UCSD-AML1 (cell line): Measurements from ENCODE around the gene ZNF57.
A peak's percentile ranks its signal among the peaks of the same experiment; 100 is the strongest.

ENCODE experiments used
- DNase-seq: peaks from one replicate; lab custom pipeline; 2025; ENCODE audit not compliant: unreplicated experiment; lab: John Stamatoyannopoulos, UW

Gene ZNF57

GRCh38 chr19:2900296-2901252 is at the start of gene ZNF57:
Gene ZNF57 (plus strand): TSS chr19:2900928. CDS start chr19:2901046, 118 bp downstream.
- peak; percentile 99 for DNase-seq

DNA sequence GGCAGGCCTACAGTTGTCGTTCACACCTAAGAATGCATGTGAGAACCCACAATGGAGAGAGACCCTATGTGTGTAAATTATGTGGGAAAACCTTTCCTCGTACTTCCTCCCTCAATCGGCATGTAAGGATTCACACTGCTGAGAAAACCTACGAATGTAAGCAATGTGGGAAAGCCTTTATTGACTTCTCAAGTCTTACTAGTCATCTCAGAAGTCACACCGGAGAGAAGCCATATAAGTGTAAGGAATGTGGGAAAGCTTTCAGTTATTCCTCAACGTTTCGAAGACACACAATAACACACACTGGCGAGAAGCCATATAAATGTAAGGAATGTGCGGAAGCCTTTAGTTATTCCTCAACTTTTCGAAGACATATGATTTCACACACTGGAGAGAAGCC is 48.1 kb upstream of the ZNF57 start:
- DNase-seq = no peak

DNA sequence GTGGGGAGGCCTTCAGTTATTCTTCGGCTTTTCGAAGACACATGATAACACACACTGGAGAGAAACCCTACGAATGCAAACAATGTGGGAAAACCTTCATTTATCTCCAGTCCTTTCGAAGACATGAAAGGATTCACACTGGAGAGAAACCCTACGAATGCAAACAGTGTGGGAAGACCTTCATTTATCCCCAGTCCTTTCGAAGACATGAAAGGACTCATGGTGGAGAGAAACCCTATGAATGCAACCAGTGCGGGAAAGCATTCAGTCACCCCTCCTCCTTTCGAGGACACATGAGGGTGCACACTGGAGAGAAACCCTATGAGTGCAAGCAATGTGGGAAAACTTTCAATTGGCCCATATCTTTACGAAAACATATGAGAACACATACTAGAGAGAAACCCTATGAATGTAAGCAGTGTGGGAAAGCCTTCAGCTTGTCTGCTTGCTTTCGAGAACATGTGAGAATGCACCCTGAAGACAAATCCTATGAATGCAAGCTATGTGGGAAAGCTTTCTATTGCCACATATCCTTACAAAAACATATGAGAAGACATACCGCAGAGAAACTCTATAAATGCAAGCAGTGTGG is 47.6 kb upstream of the ZNF57 start:
- DNase-seq = no peak

DNA sequence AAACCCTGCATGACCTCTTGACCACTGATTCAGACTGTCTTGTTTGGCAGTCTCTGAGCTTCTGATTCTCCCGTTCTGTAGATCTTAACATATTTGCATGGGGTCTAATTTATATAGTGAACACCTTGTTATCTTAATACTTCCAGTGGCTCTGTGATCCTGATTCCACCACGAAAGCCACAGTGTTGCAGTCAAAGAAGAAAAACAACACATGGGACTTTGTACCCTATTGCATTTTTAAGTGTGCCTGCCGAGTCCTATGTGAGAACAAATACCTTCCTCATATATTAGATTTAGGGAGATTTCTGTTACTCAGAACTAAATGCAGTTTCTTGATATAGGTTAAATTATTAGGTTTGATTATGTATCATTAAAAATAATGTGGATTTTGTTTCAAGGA is 45.9 kb upstream of the ZNF57 start:
- no peak for DNase-seq

- no peak for DNase-seq
Measured at GRCh38 chr19:2856457-2857050, 44.2 kb upstream of the ZNF57 start.

DNA sequence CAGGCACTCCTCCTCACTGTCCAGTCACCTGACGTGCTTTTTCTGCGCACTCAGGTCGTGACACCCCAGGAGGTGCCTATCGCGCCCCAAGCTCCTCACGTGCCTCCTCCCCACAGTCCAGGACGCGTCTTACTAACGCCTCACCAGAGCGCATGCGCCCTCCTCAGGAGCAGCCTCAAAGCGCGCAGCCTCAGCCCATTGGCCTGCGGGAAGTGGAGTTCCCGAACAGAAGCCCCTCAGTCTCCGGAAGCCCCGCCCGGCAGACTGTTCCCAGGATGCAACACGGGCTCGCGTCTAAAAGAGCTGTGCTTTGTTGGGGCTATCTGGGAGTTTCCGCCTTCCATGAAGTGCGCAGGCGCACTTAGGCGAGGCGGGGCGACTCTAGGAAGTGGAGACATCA is 41.9 kb upstream of the ZNF57 start:
- no peak for DNase-seq

DNA sequence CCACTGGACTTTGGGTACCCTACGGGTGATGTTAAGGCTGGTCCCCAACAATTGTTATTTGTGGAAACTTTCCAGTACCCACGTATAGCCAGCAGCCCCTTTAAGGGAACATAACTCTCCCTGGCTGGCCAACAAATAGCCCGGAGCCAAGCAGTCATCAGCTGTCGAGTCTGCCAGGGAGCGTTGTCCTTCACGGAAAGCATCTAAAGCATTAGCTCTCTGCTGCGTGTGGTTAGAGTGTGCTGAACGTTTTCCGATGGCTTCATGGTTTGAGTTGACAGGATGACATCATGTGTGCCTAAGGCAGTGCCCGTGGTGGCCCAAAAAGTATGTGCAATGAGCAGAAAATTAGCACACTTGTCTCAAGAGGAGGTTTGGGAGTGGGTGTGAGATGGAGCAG is 36.9 kb upstream of the ZNF57 start:
- DNase-seq = no peak

GRCh38 chr19:2865334-2866100 is 35.2 kb upstream of the ZNF57 start:
- no peak for DNase-seq

- DNase-seq = no peak
Measured at GRCh38 chr19:2866495-2867024, 34.2 kb upstream of the ZNF57 start.

DNA sequence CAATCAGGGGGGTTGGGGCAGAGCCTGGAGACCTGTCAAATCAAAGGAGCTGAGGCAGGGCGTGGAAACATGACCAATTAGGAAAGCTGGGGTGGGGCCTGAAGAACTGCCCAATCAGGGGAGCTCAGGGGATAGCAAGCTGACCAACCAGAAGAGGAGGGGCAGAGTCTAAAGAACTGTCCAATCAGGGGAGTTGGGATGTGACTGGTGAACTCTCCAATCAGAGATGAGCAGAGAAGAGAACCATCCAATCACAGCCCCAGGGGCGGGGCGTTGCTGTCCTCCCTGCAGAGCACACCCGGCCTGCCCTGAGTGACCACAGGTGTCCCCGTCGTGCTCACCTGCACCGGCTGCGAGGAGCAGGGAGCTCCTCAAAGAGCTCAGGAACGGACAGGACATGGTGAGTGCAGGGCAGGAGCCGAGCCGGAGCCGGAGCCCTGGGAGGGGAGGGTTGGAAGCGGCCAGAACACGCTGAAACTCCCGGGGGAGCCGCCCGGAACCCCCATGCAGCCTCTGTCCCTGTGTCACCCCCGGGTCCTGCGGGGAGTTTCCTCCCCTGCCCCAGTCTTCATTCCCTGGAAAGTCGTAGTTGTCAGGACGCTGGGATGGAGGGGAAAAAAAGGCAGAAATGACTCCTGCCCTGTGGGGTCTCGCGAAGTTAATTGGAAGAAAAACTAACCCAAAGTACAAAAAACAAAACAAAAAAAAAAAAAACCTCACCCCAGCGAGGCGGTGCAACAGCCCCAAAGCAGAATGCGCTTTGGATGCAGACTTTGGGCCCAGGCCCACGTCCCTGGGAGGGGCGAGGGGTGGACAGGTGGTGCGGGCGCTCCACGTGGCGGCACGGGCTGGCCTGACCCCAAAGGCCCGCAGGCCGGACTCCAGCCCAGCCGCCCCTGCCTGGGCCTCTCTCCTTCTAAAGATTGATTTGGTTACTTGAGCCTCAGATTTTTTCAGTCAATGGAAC is 33.4 kb upstream of the ZNF57 start, which contains the start of gene ZNF556:
TSS of gene ZNF556 (plus strand) at position 311 of the 967 bp plus-strand sequence. CDS start at position 398, 87 bp downstream.
- DNase-seq = no peak

DNA sequence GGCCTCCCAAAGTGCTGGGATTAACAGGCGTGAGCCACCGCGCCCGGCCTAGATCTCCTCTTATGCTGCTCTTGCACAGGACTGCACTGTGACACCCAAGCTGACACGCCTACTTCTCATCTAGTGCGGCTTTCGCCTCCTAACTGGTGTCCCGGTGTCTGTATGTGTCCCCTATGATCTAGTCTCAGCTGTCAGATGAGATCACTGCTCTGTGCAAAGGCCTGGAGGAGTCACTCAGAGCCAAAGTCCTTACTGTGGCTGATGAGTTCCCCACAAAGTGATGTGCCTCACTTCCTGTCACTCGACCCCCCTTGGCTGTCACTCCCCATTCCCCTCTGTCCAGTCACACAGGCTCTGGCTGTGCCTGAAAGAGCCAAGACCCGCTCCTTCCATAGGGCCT is 31.1 kb upstream of the ZNF57 start:
- no peak for DNase-seq

DNA sequence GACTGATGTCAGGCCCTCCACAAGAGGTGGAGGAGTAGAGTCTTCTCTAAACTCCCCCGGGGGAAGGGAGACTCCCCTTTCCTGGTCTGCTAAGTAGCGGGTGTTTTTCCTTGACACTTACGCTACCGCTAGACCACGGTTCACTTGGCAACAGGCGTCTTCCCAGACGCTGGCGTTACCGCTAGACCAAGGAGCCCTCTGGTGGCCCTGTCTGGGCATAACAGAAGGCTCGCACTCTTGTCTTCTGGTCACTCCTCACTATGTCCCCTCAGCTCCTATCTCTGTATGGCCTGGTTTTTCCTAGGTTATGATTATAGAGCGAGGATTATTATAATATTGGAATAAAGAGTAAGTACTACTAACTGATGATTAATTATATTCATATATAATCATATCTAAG is 28.6 kb upstream of the ZNF57 start:
- DNase-seq = peak; percentile 24

DNA sequence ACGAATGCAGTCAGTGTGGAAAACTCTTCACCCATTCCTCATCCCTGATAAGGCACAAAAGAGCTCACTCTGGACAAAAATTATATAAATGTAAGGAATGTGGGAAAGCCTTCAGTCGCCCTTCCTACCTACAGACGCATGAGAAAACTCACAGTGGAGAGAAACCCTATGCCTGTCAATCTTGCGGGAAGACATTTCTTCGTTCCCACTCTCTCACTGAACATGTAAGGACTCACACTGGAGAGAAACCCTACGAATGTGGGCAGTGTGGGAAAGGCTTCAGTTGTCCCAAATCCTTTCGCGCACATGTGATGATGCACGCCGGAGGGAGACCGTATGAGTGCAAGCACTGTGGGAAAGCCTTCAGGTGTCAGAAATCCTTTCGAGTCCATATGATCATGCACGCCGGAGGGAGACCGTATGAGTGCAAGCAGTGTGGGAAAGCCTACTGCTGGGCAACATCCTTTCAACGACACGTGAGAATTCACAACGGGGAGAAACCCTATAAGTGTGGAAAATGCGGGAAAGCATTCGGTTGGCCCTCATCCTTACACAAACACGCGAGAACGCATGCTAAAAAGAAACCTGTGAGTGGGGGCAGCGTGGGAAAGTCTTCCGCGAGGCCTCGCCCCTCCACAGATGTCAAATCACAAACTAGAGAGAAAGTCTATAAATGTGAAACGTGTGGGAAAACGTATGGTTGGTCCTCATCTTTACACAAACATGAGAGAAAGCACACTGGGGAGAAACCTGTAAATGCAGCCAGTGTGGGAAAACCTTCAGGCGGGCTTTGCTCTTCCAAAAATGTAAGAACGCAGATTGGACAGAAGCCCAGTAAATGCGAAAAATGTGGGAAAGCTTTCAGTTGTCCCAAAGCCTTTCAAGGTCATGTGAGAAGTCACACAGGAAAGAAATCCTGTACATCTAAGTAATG is 23.1 kb upstream of the ZNF57 start:
- DNase-seq = no peak

GRCh38 chr19:2883686-2884439 is 16.9 kb upstream of the ZNF57 start:
- DNase-seq = no peak

- DNase-seq = no peak
Measured at GRCh38 chr19:2885736-2886135, 15.0 kb upstream of the ZNF57 start.

GRCh38 chr19:2887391-2887914 is 13.3 kb upstream of the ZNF57 start:
- peak; percentile 56 for DNase-seq

DNA sequence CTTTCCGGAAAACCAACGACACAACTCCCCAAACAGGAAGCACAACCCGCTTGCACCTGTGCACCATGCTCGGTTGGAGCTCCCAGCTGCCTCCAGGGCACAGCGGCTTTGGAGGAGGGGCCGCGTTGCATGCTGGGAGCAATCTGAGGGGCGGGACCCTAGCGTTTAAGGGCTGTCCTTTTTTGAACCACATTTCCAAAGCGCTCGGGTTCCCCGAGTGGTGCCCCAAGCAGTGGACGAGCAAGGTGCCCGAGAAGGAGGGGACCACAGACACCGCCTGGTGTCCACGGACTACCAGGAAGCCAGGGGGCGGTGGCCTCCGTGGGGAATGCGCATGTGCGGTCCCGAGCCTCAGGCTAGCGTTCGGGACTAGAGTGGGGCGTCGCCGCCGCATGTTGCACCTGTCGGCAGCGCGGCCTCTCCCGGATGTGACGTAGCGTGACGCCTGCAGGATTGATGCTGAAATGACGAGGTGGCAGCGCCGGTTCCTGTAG is 11.9 kb upstream of the ZNF57 start:
- DNase-seq = peak; percentile 85
